ENCODE measurements around the gene REG3G.

Gene REG3G

DNA sequence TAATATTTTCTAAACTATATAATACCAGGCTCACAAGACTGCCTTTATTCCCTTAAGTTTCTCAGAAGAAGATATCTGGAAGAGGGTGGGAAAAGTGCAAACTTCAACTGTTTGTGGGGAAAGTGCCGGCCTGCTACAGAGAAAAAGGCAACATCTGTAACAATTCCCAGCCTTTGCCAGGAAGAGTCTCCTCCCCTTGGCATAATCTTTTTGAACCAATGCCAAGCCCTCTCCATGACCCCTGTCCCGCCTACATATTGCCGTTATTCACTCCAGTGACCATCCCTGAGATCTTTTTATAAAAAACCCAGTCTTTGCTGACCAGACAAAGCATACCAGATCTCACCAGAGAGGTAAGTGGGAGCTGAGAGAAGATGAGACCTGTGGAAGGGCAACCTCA lies at the start of gene REG3G:
REG3G (plus strand) TSS at position 282 of the 400 bp plus-strand sequence. CDS start 392 bp downstream, outside the sequence.
- no peak for DNase-seq

DNA sequence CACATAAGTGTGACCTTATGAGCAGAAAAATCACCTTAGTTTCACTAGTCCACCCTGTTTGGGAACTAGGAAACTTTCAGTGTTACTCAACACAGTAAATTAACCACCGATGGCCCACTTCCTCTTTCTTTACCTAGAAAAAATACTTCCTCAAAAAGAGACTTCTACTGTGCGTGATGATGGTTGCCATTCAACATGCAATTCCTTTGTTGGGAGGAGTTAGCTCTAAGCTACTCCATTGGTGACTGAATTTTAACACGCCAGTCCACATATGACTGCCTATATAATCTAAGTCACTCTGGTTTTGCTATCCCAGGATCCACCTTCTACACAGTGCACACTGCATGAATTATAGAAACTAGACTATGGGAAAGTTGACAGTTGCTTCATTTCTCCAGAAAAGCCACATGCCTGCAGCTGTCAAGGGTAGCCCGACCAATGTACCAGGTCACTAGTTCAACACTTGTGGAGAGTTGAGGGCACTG lies 47.8 kb upstream of the REG3G start:
- DNase-seq = no peak

DNA sequence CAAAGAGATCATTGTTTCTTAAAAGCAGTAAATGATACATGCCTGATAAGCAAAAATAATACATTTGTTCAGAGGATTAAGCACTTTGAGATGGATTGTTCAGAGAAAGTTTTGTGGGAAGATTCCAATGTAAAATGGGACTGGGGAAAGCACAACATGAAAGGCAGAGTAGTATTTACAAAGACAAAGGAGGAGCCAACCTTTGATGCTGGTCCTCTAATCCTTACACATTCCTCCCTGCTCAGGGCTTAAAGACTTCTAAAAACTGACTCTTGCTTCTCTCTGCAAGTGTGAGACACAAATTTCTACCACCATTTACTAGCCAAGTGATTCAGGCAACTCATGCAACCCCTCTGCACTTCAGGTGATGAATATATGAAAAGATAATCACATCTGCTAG lies 47.2 kb upstream of the REG3G start:
- no peak for DNase-seq

DNA sequence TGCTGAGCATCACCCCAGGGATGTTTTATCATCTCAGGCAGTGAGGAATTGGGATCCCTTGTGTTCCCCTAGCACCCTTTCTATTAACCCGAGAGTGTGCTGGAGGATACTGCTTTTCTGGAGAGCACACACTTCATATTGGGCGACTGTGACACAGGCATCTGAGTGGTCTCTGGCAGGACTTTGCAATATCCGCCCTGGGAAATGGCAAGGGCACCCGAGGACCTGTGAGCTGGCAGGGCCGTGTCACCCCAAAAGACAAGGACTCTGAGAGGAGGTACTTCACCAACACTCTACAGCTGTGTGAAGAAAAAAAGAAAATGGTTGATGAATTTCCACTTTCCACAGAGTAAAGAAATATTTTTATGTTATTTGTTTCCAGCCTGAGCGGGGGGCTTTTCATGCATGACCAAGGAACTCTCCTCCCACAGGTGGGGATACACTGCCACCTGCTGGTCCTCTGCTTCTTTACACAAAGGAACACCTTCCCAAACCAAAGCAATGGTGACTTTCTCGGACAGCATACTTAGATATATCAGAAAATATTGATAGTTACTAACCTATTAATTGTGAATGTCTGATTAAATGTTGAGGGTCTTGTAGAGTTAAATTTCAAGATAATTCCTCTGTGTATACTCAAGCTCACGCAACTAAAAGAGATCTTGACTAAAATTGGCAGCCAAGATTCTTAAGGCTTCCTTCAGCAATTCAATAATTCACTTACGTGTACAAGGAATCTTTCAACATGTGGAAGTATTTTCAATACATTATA lies 45.9 kb upstream of the REG3G start:
- DNase-seq = no peak

DNA sequence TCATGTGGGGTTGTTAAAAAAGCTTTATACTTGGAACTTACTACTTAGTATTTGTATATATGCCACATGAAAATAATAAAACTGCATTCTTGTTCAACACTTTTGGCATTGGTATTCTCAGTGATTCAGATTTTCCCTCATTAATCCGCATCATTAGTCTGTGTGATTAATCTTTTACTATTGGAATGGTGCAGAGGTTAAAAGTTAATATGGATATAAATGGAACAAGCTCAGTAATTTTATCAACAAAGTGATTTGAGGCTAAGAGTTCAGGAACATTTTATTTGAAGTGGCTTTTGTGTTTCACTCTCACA lies 45.4 kb upstream of the REG3G start:
- no peak for DNase-seq

DNA sequence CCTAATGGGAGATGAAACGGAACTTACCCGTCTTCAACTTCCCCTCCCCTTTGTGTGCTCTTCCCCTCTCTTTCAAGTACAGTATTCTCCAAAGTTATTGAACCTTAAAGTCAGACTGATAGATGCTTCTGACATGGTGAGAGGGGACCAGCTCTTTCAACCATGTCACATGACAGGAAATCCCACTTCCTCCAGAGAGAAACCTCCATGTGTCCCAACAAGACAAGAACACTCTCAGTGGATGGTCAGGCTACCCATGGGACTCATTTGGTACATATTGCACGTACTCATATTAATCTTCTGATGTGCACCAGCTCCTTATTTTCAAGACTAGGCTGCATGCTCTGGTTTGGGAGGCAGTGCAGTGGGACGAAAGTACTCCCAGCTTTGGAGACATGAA lies 44.6 kb upstream of the REG3G start:
- no peak for DNase-seq

DNA sequence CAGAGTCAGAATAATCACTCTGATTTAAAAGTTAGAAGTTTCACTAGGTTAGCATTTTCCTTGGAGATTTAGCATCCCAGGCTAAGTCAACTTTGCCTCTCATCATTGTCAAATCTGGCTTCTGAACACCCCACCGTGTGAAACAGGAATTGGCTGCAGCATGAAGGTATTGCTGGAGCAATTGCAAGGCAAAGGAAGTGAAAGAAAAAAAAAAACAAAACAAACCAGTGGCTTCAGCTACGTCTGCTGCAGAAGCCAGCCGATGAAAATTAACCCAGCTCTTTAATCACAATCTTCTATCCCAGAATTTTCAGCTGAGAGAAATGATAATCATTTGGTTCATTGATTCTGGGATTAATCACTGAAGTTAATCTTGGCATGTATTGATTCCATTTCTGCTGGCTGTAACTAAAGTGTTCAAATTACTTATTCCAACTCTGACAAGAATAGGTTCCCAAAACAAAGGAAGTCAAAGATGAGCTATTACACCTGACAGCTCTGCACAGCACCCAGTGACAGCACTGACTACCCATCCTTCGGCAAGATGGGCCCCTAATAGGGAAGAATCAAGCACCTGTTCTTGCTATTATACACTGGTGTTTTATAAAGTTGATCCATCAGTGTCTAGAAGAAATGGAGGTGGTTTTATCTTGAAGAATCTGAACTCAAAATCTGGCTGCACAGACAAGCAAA lies 42.7 kb upstream of the REG3G start:
- no peak for DNase-seq

DNA sequence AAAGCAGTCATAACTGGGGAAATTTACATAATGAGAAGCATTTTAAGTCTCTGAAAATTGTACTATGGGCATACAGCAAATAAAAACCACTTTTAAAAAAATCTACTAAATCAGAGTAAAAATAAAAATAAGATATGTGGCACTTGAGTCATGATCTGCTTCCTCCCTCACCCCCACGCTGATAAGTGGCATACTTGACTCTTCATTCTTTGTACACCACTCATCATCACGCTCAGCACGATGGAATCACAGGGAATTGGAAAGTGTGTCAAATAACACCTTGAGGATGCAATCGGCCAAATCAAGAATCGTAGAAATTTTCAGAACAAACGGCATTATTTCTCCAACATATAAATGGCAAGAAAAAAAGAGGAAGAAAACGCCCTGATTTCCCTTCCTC lies 41.1 kb upstream of the REG3G start:
- DNase-seq = no peak

DNA sequence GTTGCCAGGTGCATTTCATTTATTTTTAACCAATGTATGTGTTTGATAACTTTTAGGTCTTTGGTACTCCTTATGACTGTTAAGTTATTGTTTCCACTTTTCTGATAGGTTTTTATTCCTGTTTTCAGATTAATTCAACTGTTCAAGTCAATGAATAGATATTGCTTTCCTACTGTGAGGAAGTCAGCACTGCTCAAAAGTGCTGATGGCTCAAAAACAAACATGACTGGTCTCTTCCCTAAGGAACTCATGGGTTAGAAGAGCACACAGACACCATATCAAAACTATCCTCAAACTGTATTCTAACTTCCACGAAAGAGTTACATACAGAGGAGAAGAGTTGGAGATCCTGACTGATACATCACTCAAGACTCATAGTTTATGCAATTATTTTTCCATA lies 39.9 kb upstream of the REG3G start:
- no peak for DNase-seq

DNA sequence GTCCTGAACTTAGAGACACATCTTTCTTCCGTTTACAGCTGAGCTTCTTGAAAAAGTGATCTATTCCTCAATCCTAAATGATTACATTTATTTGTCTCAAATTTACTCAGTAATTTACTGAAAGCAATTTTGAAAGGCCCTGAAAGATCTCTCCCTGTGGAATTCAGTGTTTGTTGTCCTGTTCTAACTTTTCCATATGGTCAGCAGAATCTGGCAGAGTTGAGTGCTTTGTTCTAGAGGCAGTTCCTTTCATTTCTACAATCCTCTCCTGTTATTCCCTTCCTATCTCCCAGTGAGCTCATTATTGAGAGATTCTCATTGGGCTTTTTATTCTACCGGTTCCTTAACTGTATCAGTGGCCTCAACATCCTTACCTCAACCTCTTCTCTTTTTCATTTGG lies 36.5 kb upstream of the REG3G start:
- no peak for DNase-seq

DNA sequence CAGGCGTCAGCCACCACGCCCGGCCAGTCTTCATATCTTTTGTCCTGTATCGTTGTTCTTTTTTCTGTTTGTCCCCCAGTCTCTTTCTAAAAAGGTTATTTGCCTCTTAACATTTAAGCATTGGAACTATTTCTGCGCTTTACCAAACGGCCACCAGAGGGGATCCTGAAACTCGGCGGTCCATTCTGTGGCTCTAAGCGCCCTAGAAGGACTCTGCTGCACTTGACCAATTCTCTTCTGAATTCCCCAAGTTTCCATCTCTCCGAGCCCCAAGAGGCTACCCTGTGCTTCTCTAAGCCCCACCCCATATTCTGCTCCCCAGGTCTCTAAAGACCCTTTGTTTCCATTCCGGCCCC lies 33.1 kb upstream of the REG3G start:
- no peak for DNase-seq

DNA sequence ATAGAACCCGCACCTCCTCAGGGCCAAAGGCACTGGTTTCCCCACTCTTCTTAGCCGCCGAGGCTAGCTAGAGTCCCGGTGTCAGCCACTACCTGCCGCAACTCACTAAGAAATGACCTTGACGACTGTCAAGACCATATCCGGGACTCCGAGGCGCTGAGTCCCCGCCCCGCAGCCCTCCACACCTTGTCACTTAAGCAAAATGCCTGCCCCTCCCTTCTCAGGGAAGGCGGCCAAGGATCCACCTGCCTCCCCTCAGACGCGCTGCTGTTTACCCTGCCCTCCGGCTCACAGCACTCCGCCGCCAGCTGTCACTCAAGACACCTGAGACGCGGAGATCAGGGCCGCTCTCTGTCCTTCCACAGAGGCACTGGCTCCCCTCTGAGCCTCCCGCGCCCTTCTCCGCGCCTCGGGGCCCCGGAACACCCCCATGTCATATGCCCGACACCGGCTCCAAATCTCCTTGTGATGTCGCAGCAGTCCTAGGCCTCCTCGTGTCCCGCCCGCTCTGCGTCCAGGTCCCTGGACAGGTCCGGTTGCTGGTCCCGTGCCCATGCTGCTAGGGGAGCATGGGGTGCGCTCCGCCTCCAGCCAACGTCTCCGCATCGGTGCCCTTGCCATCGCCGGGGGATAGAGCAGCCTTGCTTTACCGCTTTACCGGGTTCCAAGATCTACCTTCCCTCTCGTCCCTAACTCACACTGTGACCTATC lies 32.5 kb upstream of the REG3G start:
- no peak for DNase-seq

DNA sequence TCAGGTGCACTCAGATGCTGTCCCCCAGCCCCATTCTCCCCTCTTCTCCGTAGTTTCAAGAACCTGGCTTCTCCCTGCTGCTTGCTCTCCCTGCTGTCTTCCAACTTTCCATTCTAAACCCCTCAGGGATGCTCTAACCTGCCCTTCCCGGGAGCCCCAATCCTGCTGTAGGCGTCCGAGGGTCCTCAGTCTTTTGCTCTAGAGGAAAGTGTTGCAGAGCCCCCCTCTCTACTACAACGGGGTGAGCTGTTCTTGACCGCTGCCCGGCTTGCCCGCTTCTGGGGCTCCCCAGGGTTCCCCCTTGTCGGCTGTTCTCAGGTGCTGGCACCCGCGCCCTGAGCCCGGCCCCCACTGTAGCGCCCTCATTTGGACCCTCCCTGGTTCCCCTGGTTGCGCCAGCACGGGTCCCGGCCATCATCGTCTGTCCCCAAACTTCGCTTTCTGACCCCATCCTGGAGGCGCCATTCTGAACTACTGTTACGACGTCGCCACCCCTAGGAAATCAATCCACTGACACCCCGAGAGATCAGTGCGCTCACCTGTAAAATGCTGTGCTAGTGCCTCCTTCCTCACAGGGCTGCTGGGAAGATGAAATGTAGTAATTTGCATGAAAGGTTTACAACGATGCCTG lies 31.9 kb upstream of the REG3G start:
- DNase-seq = no peak

DNA sequence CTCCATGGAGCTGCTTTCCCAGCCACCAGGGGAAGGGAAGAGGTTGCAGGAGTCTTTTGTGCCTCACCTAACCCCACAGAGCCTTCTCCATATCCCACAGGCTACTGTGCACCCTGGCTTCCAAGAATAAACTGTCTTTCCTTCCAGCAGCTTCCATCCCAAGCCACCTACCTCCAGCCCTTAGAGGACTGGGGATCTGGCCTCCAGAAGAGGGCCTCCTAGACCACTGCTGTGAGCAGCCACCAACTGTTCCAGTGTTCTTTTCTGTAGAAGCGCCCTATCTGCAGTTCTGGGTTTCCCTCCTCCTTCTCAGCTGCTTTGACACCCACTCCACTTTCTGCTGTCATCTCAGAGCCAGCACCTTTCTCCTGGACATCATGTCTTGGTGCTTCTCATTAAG lies 30.7 kb upstream of the REG3G start:
- DNase-seq = no peak

DNA sequence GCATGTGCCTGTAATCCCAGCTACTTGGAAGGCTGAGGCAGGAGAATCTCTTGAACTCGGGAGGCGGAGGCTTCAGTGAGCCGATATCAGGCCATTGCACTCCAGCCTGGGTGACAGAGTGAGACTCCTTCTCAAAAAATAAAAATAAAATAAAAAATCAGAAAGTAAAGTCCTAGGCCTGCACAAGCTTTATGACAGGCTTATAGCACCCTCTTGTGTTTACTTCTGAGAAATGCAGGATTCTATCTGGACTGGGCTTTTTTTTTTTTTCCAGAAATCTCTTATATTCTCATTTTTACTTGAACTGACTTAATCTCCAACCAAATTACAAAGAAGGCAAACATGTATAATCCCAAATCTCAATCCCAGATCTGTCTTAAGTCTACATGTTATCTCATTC lies 26.1 kb upstream of the REG3G start:
- DNase-seq = no peak

DNA sequence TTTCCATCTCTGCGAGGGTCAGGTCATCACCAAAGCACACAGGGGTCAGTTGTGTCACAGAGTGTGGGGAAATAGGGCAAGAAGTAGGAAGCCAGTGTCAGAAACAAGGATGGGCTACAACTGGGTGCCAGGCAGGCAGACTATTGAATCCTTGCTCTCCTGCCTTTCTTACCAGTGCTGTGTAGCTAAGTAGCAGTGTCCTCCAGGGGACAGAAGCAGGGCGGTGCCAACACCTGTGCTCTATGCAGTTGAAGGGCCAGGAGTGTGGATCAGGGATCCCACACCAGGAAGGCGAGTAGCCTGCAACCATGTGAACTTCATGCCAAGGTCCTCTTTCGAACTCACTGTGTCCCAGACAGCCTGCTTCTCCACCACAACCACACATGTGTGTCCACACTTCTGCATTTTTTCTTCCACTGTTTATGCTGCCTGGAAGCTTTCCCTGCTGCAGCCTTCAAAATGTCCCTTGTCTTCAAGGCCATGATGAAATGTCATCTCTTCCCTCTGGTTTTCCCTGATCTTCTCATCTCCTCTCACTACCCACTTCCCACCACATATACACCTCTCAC lies 25.4 kb upstream of the REG3G start:
- no peak for DNase-seq

DNA sequence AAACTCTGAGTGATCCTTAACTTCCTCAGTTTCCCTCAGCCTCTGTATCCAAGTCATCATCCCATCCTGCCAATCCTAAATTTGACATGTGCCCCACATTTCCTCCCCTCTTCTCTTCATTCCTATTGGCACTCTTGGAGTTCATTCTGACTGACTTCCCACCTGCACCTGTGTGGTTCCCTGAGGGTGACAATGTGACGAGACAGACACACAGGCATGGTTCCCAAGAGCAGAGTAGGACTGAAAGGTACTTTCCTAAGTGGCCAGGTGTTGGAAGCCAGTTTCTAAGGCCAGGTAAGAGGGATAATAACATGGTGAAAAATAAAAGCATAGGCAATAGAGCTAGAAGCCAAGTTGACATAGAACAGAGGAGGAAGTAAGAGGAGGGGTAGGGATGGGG lies 24.2 kb upstream of the REG3G start:
- no peak for DNase-seq

DNA sequence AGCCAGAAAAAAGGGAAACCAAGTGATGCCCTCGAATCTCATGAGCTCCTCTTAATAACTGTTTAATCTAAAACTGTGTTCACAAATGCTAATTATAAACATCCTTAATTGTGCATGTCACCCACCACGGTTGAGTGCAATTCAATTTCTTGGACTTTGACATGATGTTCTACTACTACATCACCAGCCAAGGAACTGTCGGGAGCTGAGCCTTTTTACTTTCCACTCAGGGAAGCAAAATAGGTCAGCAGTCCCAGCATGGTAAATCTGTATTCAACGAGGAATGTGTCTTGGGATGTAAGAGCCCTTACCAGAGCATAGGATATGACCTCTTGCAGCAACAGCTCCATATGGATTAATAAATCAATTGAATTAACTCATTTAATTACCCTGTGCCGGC lies 20.8 kb upstream of the REG3G start:
- DNase-seq = no peak

DNA sequence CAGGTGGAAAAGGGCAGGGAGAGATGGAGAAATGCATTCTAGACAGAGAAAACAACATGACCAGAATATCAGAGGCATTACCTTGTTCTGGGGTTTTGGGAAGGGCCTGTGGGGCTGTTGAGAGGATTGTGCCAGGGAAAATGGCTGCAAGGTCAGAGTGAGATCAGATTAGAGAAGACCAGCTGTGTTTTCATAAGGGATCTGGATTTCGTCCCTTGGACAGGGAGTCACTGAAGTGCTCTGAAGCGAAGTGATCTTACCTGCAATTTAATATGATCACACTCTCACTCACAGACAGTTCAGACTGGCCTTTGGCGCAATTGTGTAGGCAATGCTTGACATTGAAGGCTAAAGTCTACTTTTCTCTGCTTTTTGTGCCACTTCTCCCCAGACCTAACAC lies 20.3 kb upstream of the REG3G start:
- no peak for DNase-seq

DNA sequence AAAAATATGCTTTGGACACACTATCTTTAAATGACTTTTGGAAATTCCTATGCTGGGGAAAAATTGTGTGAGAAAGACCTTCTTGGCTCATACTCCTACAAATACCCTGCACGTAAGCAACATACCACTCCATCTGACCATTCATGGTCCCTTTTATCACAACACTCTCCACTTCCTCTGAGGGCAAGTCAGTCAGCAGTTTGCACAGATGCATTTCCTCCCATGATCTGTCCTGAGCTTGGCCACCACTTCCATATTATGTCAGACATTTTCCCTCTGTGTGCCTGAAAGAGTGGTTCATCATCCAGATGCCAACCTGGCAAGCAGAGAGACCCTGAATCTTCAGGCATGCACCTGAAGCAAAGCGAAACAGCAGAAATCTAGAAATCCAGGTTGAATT lies 16.1 kb upstream of the REG3G start:
- no peak for DNase-seq

DNA sequence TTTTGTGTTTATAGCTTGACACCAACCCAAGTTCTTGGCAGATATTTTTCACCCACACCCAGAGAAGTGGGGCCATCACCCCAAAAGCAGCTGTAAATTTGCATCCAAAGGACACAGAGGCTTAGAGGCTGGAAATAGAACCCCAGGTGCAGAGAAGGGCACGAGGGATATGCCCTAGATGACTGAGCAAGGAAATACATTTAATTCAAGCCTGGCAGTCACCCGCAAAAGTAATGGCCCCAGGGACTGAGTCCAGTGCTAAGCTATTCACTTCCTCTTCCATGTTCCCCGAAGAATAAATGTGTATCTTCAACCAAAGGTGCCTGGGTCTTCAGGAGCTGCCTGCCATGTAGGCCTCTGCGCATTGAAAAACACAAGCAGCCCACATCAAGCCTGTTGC lies 14.0 kb upstream of the REG3G start:
- no peak for DNase-seq

DNA sequence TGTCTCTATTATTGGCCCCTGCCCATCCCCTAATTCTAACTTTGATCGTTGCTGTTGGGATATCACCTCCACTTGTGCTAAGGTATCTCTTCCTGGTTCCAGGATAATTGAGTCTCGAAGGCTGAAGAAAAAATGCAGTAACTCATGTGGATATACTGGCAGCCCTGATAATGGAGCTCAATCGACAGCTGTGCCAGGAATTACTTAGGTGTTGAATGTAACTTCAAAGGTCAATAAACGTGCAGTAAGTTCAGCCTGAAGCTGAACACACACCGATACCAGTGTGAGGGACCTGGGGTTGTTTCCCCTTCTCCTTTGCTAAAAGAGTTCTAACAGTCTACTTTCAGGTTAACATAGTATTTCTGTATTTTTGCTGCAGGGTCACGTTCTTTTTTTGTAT lies 11.9 kb upstream of the REG3G start:
- no peak for DNase-seq

DNA sequence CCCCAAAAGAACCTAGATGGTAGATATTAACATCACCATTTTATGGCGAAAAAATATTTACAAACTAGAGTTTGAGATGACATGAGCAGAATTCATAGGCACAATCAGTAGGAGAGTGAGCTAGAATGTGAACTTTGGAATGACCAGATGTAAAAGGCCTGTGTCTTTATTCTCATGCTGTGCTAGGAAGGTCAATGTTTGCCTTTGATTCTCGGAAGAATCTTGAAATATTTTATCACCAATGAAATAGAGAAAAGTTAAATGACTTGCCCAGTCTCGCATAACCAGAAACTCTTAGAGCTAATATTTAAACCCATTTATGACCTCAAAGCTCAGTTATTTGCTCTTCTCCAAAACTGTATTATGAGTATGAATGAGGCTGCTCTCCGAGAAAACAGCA lies 9.2 kb upstream of the REG3G start:
- DNase-seq = no peak

Measured in stimulated activated CD4-positive, alpha-beta T cell treated with anti-CD3 and anti-CD28 coated beads, Interleukin-4, amount 100 ng/mL, for 1 hour (primary cell).